DMS 273 (cell line): ENCODE measurements around the gene ZZZ3.
A peak's percentile ranks its signal among the peaks of the same experiment; 100 is the strongest.
"Not testable (repeated sequence)": the region's sequence is repeated elsewhere in the genome, so short reads cannot be mapped to it uniquely, and the experiment has no call there.

ENCODE experiments used
- DNase-seq: peaks from one replicate; lab custom pipeline; 2025; ENCODE audit not compliant: unreplicated experiment; lab: John Stamatoyannopoulos, UW

The ZZZ3 gene

DNA sequence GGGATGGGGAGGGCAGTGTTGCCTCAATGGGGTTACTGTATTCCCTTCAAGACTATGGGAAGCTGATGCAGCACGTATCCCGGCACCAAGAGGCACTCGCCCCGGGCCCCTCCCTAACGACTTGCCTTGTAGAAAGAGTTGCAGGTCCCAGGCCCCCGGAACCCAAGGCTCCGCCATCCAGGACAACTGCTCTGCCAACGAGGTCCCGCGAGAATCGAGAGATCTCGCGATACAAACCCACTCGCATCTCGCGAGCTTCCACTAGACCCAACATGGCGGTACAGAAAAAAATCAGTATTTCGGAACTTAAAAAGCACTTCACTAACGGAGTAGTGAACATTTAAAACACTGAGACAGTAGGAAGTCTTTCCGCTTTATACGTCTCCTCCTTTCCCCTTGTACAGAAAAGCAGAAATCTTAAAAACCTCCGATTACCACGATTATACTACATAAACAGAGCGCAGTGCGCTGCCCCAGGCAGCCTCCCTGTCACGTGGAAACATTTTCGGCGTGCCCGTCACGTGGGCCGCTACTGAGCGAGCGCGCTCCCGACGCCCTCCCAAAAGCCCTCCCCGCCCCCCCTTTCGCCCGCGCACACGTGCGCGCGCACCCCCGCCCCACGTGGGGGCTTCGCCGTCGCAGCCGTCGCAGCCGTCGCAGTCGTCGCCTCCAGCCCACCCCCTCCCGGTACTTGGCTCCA, at the start of gene ZZZ3:
Gene ZZZ3 (minus strand): TSS at position 199 of the 700 bp plus-strand sequence. CDS start 49,304 bp downstream, outside the sequence.
- DNase-seq = peak; percentile 97

DNA sequence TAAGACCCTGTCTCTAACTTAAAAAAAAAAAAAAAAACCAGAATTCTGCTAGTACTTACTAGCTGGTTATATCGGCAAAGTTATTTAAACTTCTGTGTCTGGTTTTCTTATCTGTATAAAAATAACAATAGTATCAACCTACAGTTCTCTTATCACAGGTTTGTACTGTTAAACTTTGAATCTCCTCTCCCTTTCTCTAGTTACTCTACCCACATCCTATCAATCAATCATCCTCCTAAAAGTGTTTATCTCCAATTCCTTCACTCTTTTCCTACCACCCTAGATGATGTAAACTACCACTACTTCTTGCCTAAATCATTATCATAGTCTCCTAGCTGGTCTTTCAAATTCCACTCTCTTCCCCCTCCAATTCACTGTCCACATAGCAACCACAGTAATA, 49.6 kb upstream of the ZZZ3 start:
- no peak for DNase-seq

DNA sequence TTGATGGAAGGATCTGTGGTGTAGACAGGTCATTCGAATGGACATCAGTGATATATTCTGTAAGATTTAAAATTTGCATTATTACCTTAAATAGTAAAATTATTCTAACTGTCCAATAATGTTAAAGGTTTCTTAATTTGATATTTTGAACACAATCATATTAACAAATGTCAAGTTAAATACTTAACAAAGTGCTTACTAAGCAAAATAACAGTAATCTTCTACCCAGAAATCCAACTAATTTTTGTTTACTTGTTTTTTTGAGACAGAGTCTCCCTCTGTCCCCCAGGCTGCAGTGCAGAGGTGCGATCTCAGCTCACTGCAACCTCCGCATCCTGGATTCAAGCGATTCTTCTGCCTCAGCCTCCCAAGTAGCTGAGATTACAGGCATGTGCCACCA, 43.2 kb upstream of the ZZZ3 start:
- no peak for DNase-seq

DNA sequence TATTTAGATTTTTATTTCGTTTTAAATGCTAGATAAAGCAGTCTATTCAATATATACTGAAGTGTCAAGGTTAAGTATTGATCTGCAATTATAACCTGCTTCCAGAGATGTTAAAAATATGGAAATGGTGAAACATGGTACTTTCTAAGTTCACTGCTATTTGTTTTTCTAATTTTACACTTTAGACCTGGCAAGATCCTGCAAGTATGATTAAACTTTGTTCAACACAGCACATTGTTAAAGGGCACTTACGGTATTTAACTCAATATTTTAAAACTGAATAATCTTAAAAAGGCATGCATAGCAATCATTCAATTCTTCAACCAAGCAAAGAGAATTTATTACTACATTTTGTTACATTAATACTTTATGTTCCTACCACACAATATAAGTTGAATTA, 35.7 kb upstream of the ZZZ3 start:
- no peak for DNase-seq

DNA sequence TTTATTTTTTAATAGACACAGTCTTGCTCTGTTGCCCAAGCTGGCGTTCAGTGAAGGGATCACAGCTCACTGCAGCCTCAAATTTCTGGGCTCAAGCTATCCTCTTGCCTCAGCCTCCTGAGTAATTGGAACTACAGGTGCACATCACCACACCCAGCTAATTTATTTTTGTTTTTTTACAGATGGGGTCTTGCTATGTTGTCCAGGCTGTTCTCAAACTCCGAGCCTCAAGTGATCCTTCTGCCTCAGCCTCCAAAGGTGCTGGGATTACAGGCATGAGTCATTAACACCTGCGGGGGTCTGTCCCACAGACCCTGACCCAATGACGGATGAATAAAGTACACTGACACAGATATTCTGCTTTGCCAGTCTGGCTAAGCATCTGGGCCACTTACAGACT, 33.6 kb upstream of the ZZZ3 start:
- DNase-seq = no peak

DNA sequence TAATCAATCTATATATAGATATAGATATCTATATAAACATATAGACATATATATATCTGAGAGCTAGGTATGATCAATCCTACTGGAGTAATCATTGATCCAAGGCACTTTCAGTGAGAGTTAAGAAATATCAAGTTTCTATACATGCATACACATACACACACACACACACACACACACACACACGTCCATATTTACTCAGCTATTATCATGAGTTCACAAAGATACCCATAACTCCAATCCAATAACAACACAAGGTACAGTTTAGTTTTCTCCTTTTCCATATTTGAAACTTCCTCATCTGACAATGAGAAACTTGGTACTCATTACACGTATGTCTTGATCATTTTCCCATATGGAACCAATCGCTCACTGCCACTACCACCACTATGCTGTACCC, 27.3 kb upstream of the ZZZ3 start:
- no peak for DNase-seq

DNA sequence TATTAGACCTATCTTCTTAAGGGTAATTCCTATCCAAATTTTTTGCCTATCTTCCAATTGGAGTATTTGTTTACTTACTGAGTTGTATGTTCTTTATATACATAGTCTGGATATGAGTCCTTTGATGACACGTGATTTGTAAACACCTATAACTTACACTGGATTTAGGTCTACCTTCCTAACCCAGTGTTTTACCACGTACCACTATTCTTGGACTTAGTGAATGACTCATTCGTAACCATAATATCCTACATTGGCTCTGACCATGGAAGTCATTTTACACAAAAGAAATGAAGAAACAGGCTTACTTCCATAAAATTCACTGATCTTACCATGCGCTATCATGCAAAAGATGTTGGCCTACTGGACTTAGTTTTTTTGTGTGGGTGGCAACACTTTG, 23.9 kb upstream of the ZZZ3 start:
- DNase-seq = no peak

DNA sequence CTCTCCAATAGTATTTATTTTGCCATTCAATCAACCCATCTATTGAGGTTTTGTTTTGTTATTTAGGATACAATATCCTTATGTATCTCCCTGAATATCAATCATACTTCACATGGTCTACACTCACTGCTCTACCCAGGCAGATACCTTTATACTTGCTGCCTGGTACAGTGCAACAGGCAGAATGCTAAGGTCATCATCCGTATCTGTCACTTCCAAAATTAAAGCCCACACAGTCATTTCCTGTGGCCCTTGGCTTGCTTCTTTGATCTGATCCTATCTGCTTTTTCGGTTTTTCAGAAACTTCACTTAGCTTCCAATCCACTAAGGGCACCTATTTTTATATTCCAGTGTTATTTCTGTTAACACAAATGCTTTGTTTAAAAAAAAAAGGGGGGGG, 22.3 kb upstream of the ZZZ3 start:
- no peak for DNase-seq

DNA sequence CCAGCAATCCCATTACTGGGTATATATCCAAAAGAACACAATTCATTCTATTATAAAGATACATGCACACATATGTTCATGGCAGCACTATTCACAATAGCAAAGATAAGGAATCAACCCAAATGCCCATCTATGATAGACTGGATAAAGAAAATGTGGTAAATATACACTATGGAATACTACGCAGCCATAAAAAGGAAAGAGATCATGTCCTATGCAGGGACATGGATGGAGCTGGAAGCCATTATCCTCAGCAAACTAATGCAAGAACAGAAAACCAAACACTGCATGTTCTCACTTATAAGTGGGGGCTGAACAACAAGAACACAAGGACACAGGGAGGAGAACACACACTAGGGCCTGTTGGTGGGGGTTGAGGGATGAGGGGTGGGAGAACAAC, 17.2 kb upstream of the ZZZ3 start:
- not testable (repeated sequence) for DNase-seq

DNA sequence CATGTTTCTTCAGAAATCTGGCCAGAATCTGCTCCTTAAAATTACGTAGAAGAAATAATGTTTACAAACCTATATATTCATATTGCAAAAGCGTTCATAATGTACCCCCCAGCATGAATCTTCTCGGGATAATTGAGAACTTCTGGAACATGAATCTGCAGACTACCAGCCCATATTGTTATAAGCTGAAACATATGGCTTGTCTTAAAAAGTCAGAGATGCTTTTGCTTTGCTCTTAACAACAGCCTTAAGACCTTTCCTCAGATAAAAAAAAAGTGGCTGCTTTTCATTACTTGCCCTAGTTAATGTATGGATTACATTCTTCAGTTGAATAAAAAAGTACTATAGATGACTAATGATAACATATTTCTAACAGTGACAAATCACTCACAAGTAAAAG, 15.0 kb upstream of the ZZZ3 start:
- DNase-seq = no peak

DNA sequence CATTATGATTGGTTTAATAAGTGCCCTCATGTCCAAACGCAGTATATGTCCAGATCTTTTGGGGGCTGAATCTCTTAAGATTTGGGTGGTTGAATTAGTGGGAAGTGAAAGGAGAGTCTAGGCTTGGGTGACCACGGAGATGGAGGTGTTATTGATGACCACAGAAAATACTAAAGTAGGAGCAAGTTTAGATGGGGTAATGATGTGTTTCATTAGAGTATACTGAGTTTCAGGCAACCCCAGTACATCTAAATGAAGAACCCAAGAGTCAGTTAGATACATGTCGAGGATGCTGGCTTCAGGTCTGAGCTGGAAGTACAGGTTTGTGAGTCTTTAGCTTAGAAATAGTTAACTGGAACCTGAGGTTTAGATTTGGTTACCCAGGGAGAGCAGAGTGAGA, 6.5 kb upstream of the ZZZ3 start:
- DNase-seq = no peak

DNA sequence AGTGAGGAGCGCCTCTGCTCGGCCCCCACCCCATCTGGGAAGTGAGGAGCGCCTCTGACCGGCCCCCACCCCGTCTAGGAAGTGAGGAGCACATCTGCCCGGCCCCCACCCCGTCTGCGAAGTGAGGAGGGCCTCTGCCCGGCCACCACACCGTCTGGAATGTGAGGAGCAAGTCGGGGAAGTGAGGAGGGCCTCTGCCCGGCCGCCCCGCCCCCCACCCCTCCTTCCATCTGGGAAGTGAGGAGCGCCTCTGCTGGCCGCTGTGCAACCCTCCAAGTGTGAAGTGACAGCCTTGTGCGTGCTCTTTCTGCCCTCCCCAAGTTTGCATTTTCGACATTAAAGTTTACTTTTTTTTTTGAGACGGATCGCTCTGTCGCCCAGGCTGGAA, 5.1 kb upstream of the ZZZ3 start:
- DNase-seq = no peak

DNA sequence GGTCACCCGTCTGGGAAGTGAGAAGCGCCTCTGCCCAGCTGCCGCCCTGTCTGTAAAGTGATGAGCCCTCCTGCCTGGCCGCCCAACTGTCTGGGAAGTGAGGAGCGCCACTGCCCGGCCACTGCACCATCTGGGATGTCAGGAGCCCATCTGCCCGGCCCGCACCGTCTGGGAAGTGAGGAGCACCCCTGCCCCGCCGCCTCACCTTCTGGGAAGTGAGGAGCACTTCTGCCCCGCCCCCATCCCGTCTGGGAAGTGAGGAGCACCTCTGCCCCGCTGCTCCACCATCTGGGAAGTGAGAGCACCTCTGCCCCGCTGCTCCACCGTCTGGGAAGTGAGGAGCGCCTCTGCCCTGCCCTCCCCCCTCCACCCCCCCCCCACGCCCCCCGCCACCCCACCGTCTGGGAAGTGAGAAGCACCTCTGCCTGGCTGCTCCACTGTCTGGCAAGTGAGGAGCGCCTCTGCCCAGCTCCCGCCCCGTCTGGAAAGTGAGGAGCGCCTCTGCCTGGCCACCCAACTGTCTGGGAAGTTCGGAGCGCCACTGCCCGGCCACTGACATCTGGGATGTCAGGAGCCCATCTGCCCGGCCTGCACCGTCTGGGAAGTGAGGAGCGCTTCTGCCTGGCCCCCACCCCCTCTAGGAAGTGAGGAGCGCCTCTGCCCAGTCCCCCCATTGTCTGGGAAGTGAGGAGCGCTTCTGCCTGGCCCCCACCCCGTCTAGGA, 4.5 kb upstream of the ZZZ3 start:
- peak; percentile 48 for DNase-seq

DNA sequence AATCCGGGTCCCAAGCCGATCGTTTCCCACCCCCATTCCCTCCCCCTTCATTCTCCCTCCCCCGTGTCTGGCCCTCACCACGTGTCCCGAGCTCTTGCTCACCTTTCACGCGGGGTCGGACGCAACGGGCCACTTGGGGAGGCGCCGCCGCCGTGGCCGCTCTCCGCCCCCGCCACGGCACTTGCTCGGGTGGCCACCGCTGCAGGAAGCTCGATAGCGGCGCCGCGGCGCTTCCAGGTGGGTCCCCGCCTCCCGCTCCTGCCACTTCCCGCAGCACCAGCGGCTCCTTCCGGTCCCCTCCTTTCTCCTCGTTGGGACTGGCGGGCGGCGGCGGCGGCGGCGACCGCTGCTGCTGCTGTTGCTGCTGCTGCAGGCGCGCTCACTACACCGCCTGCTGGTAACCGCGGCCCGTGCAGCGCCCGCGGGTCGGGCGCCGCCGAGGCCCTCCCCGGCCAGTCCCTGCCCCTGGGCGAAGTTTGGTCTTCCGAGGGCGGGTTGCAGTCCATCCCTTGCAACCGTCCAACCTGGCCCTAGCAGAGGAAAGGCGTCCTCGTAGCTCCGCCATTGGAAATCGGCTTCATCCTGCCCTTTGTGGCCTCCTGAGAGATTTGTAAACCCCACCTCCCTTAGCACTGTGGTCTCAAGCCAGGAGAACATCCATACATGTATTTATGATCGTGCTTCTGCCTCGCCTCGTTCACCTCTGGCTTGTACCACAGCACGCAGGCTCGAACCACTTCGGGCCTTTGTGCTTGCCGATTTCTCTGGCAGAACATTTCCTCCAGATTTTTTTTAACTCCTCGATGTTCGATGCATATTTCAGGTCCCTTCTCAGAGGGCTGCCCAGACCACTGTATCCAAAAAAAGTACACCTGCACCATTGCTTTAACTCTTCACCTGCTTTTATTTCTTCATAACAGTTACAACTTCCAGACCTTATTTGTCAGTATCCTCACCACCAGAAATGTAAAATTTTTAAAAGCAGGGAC, 996 bp upstream of the ZZZ3 start:
- peak; percentile 98 for DNase-seq

DNA sequence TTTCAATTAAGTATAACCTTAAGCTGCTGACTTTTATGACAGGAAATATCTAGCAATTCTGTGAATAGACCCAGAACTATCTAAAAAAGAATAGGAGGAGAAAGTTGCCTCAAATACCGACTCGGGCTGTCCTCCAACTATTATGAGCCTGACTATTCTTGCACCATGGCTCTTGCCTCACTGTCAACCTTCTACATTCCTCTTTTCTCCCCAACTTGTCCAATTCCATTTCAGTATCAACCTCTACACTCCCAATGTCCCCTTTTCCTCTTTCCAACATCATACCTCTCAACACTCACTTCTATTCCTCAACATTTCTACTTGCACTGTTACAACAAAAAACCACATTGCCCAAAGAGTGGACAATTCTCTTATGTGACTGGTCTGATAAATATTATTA, 2.3 kb downstream of the ZZZ3 start:
- no peak for DNase-seq

DNA sequence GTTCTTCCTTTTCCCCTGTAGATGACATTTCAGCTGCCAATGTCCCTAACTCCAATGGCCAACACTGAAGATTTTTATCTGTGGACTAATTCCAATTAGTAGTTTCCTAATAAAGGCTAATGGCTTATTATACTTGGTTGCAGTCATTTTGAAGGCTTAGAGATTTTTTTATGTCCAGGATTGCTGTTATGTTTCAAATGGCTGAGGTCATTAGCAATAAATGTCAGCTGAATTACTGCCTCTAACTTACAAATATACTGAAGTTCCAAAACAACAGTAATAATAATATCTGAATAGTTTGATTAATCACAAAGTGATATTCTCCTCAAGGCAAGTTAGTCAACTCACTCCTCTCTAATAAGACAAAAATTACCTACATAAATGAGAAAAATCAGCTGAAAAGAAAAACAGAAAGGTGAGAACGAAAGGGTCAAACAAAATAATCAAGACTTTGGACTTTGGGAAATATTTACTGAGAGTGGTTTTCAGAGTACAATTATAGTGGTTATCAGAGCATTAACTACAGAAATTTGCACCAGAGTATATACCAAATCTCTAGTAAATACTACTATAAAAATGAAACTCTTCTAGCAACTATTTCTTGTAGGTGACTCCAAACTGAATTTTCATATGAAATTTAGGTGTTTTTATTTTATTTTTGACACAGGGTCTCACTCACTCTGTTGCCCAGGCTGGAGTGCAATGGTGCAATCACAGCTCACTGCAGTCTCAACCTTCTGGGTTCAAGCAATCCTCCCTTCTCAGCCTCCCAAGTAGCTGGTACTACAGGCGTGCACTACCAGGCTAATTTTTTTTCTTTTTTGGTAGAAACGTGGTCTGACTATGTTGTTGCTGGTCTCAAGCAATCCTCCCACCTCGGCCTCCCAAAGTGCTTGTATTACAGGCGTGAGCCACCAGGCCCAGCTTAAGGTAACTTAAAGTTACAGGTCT, 3.5 kb downstream of the ZZZ3 start:
- DNase-seq = no peak

DNA sequence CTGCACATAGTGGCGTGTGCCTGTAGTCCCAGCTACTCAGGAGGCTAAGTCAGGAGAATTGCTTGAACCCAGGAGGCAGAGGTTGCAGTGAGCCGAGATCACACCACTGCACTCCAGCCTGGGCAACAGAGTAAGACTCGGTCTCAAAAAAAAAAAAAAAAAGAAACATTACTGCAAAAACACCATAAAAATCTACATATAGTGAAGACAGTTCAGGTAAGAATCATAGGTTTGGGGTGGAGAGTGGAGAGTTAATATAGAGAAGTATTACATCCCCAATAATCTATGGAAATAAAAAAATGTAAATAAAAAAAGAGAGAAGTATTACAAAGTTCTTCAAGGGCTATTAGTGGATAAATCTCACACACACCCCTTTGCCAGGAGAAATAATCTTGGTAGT, 7.7 kb downstream of the ZZZ3 start:
- not testable (repeated sequence) for DNase-seq

DNA sequence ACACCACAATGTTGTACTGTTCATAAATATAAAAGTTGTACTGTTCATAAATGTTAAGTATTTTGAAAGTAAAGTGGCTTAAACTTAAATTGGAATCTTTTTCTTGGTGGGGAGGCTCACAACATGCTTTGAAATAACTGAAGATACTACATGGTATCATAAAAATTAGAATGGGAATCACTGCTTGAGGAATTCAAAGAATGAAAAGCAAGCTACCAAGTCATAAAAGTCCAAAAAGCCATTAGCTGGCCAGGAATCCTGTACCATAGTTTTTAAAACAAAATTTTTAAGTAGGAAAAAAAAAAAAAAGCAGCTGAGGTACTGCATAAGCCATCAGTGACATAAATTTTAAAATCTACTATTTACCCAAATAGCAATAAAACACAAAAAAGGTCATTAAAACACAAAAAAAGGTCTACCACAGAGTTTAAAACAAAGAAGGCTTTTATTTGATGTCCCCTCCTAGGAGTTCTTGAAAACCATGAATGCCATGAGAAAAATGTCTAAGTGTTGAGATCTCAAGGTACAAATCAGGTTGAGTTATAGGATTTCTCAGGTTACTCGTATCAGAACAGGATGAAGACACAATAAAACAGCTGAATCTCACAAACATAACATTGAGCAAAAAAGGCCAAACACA, 8.6 kb downstream of the ZZZ3 start:
- no peak for DNase-seq

DNA sequence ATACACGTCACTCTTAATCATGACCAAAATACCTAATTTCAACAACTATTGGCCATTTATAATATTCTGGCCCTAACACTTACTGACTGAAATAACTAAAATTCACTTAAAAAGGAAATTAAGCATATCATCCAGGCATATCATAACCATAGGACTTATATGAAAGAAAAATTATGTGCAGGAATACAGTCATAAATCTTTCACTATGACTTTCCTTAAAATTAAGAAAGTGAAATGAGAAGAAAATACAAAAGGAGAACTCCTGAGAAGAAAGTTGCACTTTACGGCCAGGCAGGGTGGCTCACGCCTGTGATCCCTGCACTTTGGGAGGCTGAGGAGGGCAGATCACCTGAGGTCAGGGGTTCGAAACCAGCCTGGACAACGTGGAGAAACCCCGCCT, 9.4 kb downstream of the ZZZ3 start:
- no peak for DNase-seq

DNA sequence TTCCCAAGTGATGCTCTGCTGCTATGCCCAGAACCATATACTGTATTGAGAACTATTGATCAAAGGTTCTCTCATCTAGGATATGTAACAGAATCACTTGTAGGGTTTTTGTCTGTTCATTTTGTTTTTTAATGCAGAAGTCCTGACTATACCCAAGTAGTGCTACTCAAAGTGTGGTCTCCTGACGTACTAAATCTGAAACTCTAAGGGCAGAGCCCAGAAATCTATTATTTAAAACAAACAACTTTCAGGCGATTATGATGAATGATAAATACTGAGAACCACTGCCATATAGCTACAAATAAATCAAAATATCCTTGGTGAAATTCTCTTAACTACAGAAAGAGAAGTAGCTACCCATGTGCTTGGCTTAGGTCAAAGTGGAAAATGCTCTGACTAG, 10.1 kb downstream of the ZZZ3 start:
- DNase-seq = no peak
